Muscle of back (tissue), 11 donors: ENCODE results near the gene RHBDL1. TPM values are rescaled to one million over a fixed set of nuclear protein-coding genes. Genes with fewer than 3 reads are reported as not detected.
"Not testable (repeated sequence)": the region's sequence is repeated elsewhere in the genome, so short reads cannot be mapped to it uniquely, and the experiment has no call there.

Experiments used
- DNase-seq, 3 donors: peaks; one replicate each; pipeline versions ENCODE4 v3.0.0 to v3.0.0-alpha.2; 2013
- polyA plus RNA-seq, 10 donors: library from polyadenylated mRNA; unstranded; fragments of 120-200 nt; gene quantifications; one replicate each; pipeline ENCODE4 v1.2.1, GENCODE V29; 2013; ENCODE audit not compliant: insufficient read length in 10 of 10

The RHBDL1 gene
- polyA plus RNA-seq, 10 donors, result 0.85 to 1.8 (median 1.2) TPM

DNA sequence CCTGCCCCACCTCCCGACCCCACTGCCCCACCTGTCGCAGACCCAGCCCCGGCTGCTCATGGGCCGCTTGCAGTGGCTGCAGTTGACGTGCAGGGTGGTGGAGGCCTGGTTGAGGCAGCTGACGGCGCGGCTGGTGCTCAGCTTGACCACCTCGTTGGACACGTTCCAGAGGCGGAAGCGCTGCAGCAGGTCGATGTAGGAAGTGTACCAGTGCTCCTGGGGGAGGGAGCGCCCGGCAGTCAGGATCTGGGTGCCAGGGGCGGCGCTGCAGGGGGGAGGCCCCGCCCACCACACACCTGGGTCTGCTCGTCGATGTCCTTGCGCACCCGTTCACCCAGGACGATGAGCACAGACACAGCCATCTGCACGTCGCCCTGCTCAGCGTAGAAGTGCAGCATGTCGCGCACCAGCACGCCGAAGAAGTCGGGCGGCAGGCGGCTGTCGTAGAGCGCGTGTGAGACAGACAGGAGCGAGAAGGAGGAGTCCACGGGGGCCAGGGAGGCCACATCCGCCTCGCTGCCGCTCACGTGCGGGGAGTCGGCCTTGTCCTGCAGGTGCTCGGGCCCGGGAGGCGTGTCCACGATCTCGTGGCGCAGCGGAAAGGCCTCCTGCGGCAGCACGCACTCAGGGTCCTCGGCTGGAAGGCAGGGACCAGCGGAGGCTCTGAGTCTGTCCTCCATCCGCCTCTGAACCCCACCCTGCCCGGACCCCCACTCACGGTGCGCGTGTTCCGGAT lies 9.7 kb downstream of the RHBDL1 start:
- DNase-seq, result no peak

DNA sequence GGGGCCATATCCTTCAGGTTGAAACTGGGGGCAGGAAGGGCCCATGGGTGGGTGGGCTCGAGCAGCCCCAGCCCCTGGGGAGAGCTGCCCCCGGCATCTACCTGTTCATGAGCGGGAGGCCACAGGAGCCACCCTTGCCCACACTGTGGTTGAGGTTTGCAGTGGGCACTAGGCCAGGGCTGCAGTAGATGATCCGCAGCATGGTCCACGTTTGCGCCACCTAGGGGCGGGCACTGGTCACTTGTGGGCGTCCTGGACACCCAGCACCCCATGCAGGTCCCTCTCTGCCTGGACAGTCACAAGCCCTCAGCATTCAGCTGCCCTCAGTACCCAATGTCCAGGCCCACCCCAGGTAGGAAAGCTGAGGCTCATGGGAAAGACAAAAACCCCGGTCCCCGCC lies 10.5 kb downstream of the RHBDL1 start:
- DNase-seq, result no peak

DNA sequence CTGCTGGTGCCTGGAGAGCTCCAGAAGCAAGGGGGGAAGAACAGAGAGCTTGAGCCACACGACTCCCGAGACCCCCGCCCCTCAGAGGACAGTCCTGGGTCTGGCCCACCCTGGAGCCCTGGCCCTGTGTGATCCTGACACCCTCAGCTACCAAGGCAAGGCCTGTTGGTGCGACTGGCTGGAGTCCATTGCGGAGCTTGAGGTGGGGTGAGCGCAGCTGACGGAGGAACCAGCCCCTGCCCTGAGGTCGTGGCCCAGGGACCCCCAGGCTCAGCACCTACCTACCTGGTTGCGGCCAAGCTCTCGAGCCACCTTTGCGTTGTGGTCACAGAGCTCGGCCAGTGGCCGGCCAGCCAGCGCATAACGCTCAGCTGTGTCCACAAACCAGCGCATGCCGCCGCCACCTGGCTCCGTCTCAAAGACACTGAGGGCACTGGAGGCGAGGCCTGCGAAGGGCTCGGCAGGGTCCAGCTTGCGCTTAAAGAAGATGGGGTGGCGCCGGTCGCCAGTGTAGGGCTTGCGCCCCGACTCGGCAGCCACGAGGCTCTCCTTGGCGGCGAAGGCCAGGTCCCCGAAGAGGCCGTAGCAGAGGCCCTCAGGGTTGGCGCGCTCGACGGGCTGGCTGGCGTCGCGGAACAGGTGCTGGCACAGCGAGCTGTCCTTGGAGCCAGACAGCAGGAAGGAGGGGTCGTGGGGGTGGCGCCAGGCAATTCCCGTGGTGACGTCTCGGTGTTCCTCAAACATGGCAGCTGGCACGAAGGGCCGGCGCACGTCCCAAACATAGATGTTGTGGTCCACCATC lies 11.2 kb downstream of the RHBDL1 start:
- no peak for DNase-seq

DNA sequence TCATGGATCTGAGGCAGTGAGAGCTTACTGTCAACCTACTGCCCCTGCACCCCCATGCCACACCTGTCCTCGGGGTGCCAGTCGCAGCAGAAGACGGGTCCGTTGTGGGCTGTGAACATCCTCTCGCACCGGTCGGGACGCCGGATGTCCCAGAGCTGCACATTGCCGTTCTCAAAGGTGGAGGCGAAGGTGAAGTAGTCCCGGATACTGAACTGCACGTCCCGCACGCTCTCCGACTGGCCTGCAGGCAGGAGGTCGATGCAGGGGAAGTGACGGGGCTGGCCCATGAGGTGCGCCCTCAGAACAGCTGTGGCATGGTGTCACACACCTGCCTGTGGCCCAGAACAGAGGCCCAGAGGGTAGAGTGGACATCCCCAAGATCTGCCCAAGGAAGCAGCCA lies 12.0 kb downstream of the RHBDL1 start:
- no peak for DNase-seq

DNA sequence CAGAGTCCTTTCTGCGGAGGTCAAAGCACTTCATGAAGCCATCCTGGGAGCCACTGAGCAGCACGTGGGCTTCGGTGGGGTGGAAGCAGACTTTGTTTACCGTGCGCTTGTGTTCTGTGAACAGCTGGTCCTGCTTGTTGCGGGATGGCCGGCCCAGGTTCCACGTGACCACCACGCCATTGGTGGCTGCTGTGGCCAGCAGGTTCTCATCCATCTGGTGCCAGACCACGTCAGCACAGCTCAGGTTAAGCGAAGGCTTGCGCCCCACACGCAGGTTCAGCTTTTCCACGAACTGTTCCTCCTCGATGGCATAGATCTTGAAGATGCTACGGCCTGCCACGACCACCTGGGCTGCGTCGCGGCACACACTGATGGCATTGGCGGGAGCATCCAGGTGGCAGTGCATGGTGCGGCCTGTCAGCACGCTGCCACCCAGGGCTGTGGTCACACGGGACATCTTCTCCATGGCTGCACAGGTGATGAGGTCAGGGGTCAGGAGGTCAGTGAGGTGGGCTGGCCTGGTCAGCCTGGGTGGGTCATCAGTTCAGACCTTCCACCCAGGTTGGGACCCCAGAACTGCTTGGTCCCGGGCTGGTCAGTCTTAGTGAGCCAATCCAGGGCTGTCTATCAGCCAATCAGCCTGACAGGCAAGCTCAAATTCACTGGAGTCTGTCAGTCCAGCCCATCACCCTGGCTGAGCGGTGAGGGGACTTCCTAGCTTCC lies 13.9 kb downstream of the RHBDL1 start:
- no peak for DNase-seq

DNA sequence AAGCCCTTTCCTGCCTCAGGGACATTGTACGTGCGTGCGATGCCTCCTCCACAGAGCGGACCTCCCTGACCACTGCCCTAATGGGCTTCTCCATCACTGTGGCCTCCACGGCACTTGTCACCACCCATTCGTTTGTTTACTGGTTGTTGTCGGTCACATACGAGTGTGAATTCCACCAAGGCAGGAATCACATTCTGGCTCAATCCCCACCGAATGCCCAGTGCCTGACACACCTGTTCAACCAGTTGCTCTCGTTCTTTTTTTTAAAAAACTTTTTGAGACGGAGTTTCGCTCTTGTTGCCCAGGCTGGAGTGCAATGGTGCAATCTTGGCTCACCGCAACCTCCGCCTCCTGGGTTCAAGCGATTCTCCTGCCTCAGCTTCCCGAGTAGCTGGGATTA lies 15.8 kb downstream of the RHBDL1 start:
- DNase-seq, result not testable (repeated sequence)

DNA sequence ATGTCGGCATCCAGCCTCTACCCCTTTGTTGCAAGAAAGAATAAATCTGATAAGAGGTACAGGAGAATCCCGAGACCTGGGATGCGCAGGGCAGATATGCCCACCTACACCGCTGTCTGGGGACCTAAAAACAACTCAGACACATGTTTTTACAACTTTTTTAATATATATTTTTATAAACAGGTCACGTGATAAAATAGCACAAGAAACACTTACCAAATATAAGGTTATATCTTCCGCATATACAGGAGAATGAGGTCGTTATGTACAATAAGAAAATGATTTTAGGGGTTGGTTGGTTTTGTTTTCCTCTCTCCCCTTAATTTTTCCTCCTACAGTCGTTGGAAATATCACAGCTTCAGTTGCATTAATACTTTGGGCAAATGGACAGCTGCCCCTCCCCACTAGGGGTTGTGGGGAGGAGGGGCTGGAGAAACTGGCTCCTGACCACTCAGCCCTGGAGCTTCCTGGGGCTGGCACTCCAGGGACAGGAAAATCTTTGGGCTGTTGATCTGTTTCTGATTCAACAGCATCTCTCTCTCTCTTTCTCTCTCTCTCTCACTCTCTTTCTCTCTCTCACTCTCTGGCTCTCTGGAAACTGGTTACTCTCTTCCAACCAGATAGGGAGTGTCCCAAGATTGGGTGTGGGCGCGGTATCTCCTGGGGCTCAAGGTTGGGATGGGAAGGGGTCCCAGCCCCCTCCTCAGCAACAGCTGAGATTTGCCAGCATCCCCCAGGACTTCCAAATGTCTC lies 17.1 kb downstream of the RHBDL1 start:
- no peak for DNase-seq

DNA sequence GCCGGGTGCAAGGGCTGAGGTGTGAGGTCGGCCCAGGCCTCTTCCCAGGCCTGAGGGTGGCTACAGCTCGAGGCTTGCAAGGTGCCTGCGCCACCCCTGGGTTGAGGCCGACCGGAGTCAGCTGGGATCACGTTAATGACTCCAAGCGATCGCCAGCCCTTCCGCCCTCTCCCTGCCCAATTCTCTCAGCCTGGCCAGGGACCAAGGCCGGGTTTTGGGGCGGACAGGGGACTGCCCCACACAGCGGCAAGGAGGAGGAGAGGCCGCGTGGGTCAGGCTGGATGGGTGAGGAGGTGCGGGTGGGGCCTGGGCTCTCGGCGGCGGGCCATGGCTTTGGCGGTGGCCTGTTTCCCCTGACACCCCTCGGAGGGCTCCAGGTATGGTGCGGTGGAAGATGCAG lies 17.9 kb downstream of the RHBDL1 start:
- DNase-seq, result no peak

DNA sequence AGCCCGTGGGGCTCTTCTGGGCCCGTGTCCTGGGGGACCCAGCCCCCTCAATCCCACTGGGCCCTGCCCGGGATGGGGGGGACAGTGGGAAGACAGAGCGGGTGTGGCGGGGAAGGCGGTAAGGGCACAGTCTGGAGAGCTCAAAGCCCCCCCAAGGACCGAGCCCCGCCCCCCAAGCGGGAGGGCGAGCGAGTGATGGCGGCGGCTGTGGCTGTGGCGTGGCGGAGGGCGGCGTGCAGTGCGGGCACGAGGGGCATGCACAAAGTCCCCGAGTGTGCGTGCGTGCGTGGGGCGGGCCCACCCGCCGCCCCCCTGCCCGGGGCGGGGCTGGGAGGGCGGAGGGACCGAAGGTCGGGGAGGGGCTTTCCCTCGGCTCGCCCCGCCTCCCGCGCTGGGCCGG lies 18.3 kb downstream of the RHBDL1 start:
- DNase-seq, result no peak

DNA sequence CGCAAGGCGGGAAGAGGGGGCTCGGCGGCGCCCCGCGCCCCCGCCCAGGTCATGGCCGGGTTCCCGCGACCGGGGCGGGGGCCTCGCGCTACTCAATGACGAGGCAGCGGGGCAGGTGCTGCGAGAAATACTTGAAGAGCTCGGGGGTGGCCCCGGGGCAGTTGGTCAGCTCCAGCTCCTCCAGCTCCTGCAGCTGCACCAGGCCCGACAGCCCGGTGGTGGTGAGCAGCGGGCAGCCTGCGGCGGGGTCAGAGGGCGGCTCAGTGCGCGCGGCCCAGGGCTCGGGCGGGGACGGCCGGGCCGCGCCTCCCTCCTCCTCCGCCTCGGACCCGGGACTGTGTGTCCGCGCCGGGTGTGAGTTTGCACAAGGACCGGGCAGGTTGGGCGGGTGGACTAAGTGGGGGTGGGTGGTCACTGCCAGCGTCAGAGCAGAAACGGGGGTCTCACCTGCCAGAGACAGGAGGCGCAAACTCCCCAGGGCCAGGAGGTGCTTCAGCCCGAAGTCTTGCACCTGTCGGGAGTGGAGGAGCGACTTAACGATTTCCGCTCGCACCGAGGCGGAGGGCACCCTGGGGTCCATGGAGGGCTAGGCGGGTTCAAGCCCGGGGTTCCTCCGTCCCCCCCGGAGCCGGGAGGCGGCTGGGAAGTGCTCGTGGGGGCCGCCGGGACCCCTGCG lies 18.9 kb downstream of the RHBDL1 start:
- DNase-seq, result no peak

DNA sequence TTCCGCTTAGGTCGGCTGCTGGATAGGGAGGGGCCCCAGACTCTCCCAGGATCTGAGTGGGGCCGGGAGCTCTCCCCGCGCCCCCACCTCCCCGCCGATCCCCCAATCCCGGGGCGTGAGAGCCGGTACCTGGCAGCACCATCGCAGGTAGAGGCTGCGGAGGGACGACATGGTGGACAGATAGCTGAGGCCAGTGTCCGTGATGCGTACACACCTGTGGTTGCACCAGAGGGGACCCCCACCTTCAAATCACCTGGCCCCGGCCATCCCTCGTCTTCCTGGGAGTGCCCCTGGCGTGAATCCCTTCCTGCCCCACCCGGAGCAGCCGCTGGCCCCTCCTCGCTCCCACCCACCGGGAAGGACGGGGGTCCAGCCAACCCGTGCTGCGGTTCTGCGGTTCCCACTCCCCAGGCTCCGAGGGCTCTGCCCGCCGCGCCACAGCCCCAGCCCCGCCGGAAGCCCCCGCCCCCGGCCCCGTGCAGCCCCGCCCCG lies 19.4 kb downstream of the RHBDL1 start:
- no peak for DNase-seq

DNA sequence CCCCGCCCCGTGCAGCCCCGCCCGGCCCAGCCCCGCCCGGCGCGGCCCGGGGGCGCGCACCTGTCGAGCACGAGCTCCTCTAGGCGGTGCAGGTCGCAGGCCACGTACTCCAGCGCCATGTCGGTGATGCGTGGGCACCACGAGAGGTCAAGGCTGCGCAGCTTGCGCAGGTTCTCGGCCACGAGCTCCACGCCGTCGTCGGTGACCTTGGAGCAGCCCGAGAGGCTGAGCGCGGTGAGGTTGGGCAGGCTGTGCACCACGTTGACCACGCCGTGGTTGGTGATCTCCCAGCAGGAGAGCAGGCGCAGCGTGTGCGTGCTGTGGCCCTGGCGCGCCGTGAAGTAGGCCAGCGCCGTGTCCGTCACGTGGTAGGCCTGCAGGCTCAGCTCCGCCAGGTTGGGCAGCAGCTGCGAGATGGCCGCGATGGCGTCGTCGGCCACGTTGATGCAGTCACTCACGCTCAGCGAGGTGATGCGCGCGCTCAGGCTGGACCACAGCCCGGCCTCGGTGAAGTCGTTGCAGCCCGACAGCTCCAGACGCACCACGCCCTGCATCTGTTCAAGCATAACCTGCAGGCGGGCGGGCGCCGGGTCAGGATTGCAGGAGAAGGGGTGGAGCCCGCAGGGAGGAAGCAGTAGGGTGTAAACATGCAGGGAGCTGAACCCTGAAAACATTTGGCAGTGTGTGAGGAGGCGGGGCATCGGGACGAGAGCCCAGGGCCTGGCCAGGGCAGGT lies 20.1 kb downstream of the RHBDL1 start:
- DNase-seq, result no peak

DNA sequence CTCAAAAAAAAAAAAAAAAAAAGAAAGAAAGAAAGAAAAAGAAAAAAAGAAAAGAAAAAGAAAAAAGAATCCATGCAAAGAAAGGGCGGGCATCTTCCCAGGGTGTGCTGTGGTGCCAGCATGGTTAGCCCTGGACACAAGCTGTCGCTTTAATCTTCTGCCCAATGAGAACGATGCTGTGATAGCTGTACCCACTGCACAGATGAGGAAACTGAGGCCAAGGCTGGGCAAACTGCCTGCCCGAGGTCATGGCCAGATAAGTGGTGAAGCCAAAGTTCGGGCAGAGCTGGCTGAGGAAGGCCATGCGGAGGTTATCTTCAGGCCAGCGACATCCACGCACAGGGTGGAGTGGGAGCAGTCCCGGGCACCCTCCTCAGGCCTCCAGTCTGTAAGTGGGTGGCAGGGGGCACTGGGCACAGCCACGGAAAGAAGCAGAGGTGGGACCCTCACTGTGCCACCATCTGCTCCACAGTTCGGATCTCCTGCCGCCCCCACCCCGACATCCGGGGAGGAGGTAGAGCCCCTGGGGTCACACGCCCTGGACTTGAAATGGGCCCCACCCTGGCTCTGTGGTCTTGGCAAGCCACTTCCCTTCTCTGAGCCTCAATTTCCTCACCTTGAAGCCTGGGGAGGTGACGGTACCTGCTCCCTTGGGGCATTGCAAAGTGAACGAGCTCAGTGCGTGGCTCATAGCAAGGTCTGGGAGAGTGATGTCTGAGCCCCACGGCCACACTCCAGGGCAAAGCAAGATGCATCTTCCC lies 23.6 kb downstream of the RHBDL1 start:
- no peak for DNase-seq

DNA sequence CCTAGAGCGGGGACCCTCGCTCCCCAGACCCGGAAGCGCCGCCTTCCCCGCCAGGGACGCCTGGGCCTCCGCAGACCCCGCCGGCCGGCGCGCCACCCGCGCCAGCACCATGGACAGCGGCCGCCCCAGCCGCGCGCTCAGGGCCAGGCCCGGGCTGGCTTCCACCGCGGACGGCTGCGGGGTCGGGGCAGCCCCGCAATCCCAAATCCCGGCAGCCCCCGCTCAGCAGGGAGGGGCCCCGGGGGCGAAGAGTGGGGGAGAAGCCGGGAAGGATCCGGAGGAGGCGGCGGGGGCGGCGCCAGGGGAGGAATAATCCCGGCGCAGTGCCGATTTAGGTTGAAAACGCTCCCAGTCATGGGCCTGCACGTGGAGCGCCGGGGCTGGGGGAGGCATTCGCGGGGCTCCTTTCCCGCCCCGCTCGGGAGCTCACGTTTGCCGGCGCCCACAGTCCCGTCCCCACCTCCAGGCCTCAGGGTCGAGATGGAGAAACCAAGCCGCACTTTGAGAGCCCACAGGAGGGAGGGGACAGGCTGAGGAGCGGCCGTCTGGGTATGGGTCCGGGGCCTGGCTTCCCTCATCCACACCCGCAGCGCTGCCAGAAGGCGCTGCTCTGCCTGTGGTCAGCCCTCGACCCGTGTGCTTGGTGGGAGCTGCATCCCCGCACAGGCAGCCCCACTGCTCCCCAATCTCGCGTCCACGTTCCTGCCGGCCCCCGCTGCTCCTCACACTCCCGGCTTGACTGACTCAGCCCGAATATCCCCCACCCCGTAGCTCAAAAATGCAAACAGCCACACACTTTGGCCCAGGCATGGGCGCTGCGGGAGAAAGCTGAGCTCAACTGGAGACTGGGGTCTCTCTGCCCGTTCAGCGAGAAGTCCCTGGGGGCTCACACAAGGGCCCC lies 25.5 kb downstream of the RHBDL1 start:
- peak in 2 of 3 donors; percentile 64 to 76 for DNase-seq

DNA sequence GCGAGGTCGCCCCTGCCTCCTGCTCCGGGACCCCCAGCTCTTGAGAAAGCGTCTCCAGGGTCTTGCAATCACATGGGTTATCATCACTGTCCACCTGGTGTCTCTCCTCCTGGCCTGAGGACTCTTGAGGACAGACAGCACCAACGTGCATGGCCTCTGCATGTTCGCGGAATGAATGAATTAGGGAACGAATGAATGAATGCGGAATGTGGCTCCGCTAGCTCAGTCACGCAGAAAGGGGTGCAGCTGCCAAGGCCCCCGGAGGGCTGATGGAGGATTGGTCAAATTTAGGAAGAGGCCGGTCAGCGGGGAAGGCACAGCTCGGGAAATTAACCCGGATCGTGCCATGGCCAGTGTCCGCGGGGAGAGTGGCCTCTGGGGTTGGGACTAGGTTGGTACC lies 26.9 kb downstream of the RHBDL1 start:
- DNase-seq, result no peak

DNA sequence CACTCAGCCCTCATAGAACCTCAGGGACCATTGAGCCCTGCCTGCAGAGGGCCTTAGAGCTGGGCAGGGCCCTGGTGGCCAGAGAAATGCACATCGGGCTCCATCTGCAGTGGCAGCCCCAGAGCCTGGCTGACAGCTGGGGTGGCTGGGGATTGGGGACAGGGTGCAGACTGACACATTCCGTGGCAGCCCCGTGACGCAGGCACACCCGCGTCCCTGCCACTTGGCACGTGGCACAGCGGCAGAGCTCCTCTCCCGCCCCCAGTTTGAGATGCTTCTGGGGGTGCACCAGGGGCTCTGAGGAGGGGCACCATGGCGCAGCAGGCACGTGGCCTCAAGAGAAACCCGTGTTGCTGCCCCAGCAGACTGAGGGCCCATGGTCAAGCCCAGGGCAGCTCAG lies 27.9 kb downstream of the RHBDL1 start:
- no peak for DNase-seq

DNA sequence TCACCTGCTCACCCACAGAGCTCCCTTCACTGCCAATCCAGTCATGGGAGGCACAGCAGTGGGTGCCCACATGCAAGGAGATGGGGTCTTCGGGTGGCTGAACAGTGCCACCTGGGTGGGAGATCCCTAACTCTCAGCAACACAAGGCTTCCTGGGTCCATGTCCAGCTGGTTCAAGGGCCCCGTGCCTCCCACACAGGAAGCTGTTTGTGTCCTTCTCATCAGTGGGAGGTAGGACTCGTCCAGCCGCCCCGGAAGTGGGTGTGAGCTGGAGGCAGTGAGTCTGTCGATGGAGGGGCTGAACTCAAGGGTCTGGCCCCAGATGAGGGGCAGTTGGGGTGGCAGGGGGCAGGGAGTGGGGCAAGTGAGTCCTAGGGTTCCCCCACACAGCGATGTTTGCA lies 28.6 kb downstream of the RHBDL1 start:
- no peak for DNase-seq

DNA sequence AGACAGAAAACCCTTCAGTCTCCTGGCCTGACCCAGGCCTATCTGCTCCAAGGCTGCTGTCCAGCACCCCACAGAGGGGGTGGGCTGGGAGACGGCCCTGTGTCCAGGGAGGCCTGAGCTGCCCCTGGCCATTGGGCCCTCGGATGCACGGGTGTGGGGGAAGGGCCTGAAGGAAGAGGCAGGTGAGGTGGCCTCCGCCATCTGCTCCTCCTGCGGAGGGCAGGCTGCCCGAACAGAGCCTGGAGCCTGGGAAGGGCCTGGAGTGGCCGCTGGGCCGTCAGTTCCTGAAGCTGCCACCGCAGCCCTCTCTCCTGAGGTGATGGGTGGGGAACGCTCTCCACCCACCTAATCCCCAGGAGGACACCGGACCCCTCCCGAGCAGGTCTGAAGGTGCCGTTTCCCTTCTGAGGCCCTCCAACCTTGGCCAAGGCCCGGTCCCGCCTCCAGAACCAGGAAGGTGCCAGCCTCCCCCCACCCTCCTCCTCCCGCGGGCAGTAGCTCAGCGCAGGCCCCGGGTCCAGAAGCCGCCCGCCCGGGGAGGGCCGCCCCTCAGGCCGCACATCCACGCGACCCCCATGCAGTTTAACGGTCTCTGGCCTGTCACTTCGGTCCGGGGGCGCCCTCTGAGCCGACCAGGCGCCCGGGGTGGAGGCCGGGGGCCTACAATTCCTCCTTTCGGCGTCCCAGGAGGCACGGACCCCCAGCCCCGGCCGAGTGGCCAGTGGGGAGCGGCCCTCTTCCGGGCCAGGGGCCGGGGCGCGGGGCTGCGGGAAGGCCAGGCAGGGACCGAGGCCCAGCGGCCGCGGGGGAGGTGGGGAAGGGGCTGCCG lies 29.3 kb downstream of the RHBDL1 start:
- DNase-seq, result no peak
